Measurements from ENCODE around the gene CPLANE2. TPM values are rescaled to one million over a fixed set of nuclear protein-coding genes. Genes with fewer than 3 reads are reported as not detected.

CPLANE2 gene
- polyA plus RNA-seq, 1 donor from 2014 or later: 2.2 TPM

- H3K4me1 Mint-ChIP-seq: peaks cover 11 to 13% (median 11%) of the 10 kb centered on the region in 3 donors
- H3K9me3 Mint-ChIP-seq: no peaks in the 10 kb centered on the region
These were observed 7.1 kb upstream of the CPLANE2 start for GRCh38 chr1:16243936-16244649.

GRCh38 chr1:16243215-16243610 is 6.2 kb upstream of the CPLANE2 start:
- Mint-ChIP-seq H3K4me3 (no peak overlapping the region), H3K4me1 (peaks cover 4 to 9% (median 6%) of the 10 kb centered on the region in 3 donors)

More at GRCh38 chr1:16243936-16244649, 7.1 kb upstream of the CPLANE2 start:
- Mint-ChIP-seq H3K27ac (peak overlapping the region in 2 of 3 donors; percentile 82 to 94), H3K27me3 (no peaks in the 10 kb centered on the region), H3K4me3 (peak overlapping the region in 1 of 4 donors; percentile 32), H3K36me3 (no peaks in the 10 kb centered on the region)

GRCh38 chr1:16242556-16243214 is 5.7 kb upstream of the CPLANE2 start:
- Mint-ChIP-seq H3K4me1 (peaks cover 6 to 9% (median 6%) of the 10 kb centered on the region in 3 donors), H3K27me3 (no peaks in the 10 kb centered on the region), H3K27ac (peak overlapping the region in 1 of 3 donors; percentile 48), H3K9me3 (no peaks in the 10 kb centered on the region), H3K4me3 (no peak overlapping the region), H3K36me3 (no peaks in the 10 kb centered on the region)

More at GRCh38 chr1:16243215-16243610, 6.2 kb upstream of the CPLANE2 start:
- H3K36me3 Mint-ChIP-seq: no peaks in the 10 kb centered on the region
- no peaks in the 10 kb centered on the region for H3K9me3 Mint-ChIP-seq
- no peaks in the 10 kb centered on the region for H3K27me3 Mint-ChIP-seq
- H3K27ac Mint-ChIP-seq: peak overlapping the region in 2 of 3 donors; percentile 23 to 48

GRCh38 chr1:16241221-16241708 is 4.3 kb upstream of the CPLANE2 start:
- Mint-ChIP-seq H3K36me3 (no peaks in the 10 kb centered on the region), H3K27me3 (no peaks in the 10 kb centered on the region), H3K9me3 (no peaks in the 10 kb centered on the region), H3K4me3 (no peak overlapping the region), H3K27ac (peak overlapping the region in 2 of 3 donors; percentile 16 to 48), H3K4me1 (peaks cover 7 to 11% (median 9%) of the 10 kb centered on the region in 3 donors)

- peak overlapping the region in 1 of 3 donors; percentile 25 for H3K27ac Mint-ChIP-seq
- H3K9me3 Mint-ChIP-seq: no peaks in the 10 kb centered on the region
- H3K36me3 Mint-ChIP-seq: no peaks in the 10 kb centered on the region
- peaks cover 11 to 15% (median 14%) of the 10 kb centered on the region in 3 donors for H3K4me1 Mint-ChIP-seq
- peak overlapping the region in 1 of 4 donors; percentile 71 for H3K4me3 Mint-ChIP-seq
- no peaks in the 10 kb centered on the region for H3K27me3 Mint-ChIP-seq
These were observed 3.0 kb upstream of the CPLANE2 start for GRCh38 chr1:16239972-16240491.

GRCh38 chr1:16237343-16237830 is 404 bp upstream of the CPLANE2 start:
- peak overlapping the region; percentile 89 to 99 (median 97) for H3K27ac Mint-ChIP-seq
- no peaks in the 10 kb centered on the region for H3K27me3 Mint-ChIP-seq
- H3K4me3 Mint-ChIP-seq: peak overlapping the region; percentile 82 to 94 (median 89)
- peaks cover 6 to 10% (median 6%) of the 10 kb centered on the region in 3 donors for H3K4me1 Mint-ChIP-seq
- no peaks in the 10 kb centered on the region for H3K36me3 Mint-ChIP-seq
- no peaks in the 10 kb centered on the region for H3K9me3 Mint-ChIP-seq

GRCh38 chr1:16235944-16236510 is 956 bp downstream of the CPLANE2 start:
- Mint-ChIP-seq H3K4me1 (peaks cover 6 to 10% (median 6%) of the 10 kb centered on the region in 3 donors), H3K27me3 (no peaks in the 10 kb centered on the region), H3K27ac (peak overlapping the region; percentile 89 to 99 (median 97)), H3K36me3 (no peaks in the 10 kb centered on the region), H3K9me3 (no peaks in the 10 kb centered on the region), H3K4me3 (peak overlapping the region; percentile 82 to 94 (median 89))

- Mint-ChIP-seq H3K4me3 (peak overlapping the region in 2 of 4 donors; percentile 49 to 76), H3K27me3 (no peaks in the 10 kb centered on the region), H3K4me1 (peaks cover 6 to 10% (median 6%) of the 10 kb centered on the region in 3 donors), H3K9me3 (no peaks in the 10 kb centered on the region), H3K27ac (peak overlapping the region in 1 of 3 donors; percentile 81), H3K36me3 (no peaks in the 10 kb centered on the region)
These were observed 1.6 kb downstream of the CPLANE2 start for GRCh38 chr1:16235347-16235746.

GRCh38 chr1:16233431-16233830 is 3.6 kb downstream of the CPLANE2 start:
- Mint-ChIP-seq H3K36me3 (peaks cover 3% of the 10 kb centered on the region), H3K4me1 (peaks cover 6 to 10% (median 6%) of the 10 kb centered on the region in 3 donors), H3K27ac (no peak overlapping the region), H3K4me3 (no peak overlapping the region), H3K9me3 (no peaks in the 10 kb centered on the region), H3K27me3 (peaks cover 3% of the 10 kb centered on the region)

- H3K27me3 Mint-ChIP-seq: peaks cover 9% of the 10 kb centered on the region
- peaks cover 6 to 9% (median 9%) of the 10 kb centered on the region in 3 donors for H3K4me1 Mint-ChIP-seq
- H3K4me3 Mint-ChIP-seq: no peak overlapping the region
- no peaks in the 10 kb centered on the region for H3K9me3 Mint-ChIP-seq
- no peak overlapping the region for H3K27ac Mint-ChIP-seq
- peaks cover 3% of the 10 kb centered on the region for H3K36me3 Mint-ChIP-seq
These were observed 4.7 kb downstream of the CPLANE2 start for GRCh38 chr1:16232316-16232710.

GRCh38 chr1:16231331-16232315 is 5.4 kb downstream of the CPLANE2 start:
- Mint-ChIP-seq H3K27ac (no peak overlapping the region), H3K4me3 (no peak overlapping the region), H3K36me3 (peaks cover 3% of the 10 kb centered on the region), H3K27me3 (peaks cover 12% of the 10 kb centered on the region), H3K9me3 (no peaks in the 10 kb centered on the region), H3K4me1 (peaks cover 6 to 9% (median 9%) of the 10 kb centered on the region in 3 donors)

- peaks cover 15% of the 10 kb centered on the region for H3K27me3 Mint-ChIP-seq
- H3K27ac Mint-ChIP-seq: no peak overlapping the region
- H3K4me1 Mint-ChIP-seq: peaks cover 3 to 4% (median 4%) of the 10 kb centered on the region in 3 donors
- peaks cover 0 to 2% (median 0%) of the 10 kb centered on the region in 3 donors for H3K9me3 Mint-ChIP-seq
- no peak overlapping the region for H3K4me3 Mint-ChIP-seq
- H3K36me3 Mint-ChIP-seq: peaks cover 7% of the 10 kb centered on the region
These were observed 6.2 kb downstream of the CPLANE2 start for GRCh38 chr1:16230744-16231143.

GRCh38 chr1:16229976-16230740 is 6.8 kb downstream of the CPLANE2 start:
- Mint-ChIP-seq H3K27ac (no peak overlapping the region), H3K4me1 (peaks cover 2 to 4% (median 4%) of the 10 kb centered on the region in 3 donors), H3K4me3 (no peak overlapping the region), H3K9me3 (peaks cover 0 to 2% (median 0%) of the 10 kb centered on the region in 3 donors), H3K27me3 (peaks cover 15% of the 10 kb centered on the region), H3K36me3 (peaks cover 7% of the 10 kb centered on the region)
